Mononuclear cell (primary cell): ENCODE results near the gene HUS1. TPM values are rescaled to one million over a fixed set of nuclear protein-coding genes. Genes with fewer than 3 reads are reported as not detected.
"Not testable (repeated sequence)": the region's sequence is repeated elsewhere in the genome, so short reads cannot be mapped to it uniquely, and the experiment has no call there.

Source experiments
- H3K27me3 ChIP-seq: 2 replicates; pipeline ENCODE4 v1.6.0; 2011; ENCODE audit warnings: low read length, control low read depth; ENCODE audit not compliant: insufficient read depth
- H3K4me1 ChIP-seq: 2 replicates; pipeline ENCODE4 v1.5.1; 2011; ENCODE audit warnings: mild to moderate bottlenecking, low read length, control low read depth; ENCODE audit not compliant: insufficient read depth
- H3K4me3 ChIP-seq: 2 replicates; pipeline ENCODE4 v1.5.1; 2011; ENCODE audit warnings: mild to moderate bottlenecking, low read length, moderate library complexity
- H3K9me3 ChIP-seq: 2 replicates; pipeline ENCODE4 v1.5.1; 2011; ENCODE audit warnings: low read depth, mild to moderate bottlenecking, control low read depth, low read length
- total RNA-seq: library from RNA; depleted of rRNA; stranded (reverse); fragments of >200 nt; gene quantifications from one replicate; pipeline ENCODE4 v1.2.3, GENCODE V29; 2012

Gene HUS1
- total RNA-seq, 1 donor, result 45.7 TPM

DNA sequence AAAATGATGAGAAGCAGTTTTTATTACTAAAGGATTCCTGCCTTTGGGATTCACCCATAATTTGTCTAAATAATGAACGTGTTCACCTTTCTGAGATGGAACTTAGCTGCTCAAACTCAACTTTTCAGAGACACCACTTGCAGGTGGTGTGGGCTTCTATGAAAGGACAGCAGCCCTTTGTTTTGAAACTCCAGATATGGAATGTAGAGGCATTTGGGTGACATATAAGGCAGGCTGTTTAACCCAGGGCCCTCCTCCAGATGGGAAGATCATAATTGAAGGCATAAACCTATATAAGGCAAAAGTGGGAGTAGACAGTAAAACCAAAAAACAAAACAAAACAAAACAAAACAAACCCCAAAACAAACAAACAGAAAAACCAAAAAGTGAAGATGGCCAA is 11.9 kb upstream of the HUS1 start:
- Histone ChIP-seq H3K4me3 (no peak overlapping the region), H3K27me3 (no peaks in the 10 kb centered on the region), H3K9me3 (no peaks in the 10 kb centered on the region), H3K4me1 (peaks cover 13% of the 10 kb centered on the region)

DNA sequence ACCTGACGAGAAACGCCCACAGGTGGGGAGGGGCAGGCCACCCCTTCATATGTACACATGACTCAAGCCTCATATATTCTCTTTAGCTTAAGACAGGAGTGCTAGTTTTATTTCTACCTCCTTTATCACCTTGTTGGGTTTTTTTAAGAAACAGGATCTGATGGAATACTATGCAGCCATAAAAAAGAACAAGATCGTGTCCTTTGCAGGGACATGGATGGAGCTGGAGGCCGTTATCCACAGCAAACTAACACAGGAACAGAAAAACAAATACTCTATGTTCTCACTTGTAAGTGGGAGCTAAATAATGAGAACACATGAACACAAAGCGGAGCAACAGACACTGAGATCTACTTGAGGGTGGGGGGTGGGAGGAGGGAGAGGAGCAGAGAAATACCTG is 11.2 kb upstream of the HUS1 start:
- Histone ChIP-seq H3K4me3 (no peak overlapping the region), H3K4me1 (peaks cover 13% of the 10 kb centered on the region), H3K9me3 (no peaks in the 10 kb centered on the region), H3K27me3 (no peaks in the 10 kb centered on the region)

DNA sequence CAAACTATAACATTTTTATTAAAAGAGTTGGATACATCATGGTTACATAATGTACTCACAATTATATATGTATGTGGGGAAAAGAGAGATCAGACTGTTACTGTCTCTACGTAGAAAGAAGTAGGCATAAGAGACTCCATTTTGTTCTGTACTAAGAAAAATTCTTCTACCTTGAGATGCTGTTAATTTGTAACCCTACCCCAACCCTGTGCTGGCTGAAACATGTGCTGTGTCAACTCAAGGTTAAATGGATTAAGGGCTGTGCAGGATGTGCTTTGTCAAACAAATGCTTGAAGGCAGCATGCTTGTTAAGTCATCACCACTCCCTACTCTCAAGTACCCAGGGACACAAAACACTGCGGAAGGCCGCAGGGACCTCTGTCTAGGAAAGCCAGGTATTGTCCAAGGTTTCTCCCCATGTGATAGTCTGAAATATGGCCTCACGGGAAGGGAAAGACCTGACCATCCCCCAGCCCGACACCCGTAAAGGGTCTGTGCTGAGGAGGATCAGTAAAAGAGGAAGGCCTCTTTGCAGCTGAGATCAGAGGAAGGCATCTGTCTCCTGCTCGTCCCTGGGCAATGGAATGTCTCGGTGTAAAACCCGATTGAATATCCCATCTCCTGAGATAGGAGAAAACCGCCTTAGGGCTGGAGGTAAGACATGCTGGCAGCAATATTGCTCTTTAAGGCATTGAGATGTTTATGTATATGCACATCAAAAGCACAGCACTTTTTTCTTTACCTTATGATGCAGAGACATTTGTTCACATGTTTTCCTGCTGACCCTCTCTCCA is 10.4 kb upstream of the HUS1 start:
- not testable (repeated sequence) for H3K4me3 ChIP-seq, H3K9me3 ChIP-seq, H3K27me3 ChIP-seq
- peaks cover 13% of the 10 kb centered on the region for H3K4me1 ChIP-seq

DNA sequence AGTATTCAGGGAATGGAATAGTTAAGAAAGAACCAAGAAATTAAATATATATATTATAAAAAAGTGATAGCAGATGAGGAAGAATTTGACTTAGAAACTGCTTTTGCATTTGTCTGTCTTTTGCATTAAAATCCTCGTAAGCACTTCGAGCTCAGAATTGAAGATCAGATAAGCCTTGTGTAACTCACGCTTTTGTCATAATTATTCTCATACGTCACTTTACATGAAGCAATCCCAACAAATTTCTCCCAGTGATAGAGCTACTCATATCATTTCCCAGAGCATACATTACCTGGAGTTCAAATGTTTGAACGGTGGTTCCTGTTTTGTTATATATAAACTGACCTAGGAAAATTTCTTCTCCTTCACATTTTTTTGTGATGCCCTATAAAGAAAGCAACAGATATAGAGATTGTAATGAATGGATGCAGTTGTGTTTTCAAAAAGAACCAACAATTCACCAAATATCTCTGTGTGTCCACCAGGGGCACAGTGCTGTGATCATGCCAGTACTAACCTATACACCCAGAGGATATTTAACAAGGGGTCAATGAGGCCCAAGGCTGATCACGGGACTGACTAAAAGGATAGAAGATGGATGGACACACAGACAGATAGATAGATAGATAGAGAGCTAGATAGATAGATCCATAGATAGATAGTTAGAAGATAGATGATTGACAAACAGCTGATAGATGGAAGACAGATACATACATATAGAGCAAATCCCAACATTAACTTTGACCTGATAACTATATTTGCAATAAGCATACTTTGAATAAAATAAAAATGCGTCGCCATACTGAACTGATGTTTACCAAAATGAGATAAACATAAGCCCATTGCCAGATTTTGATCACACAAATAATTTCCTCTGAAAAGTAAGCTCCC is 9.3 kb upstream of the HUS1 start:
- H3K27me3 ChIP-seq, result no peaks in the 10 kb centered on the region
- H3K4me3 ChIP-seq, result no peak overlapping the region
- H3K4me1 ChIP-seq, result peaks cover 13% of the 10 kb centered on the region
- no peaks in the 10 kb centered on the region for H3K9me3 ChIP-seq

DNA sequence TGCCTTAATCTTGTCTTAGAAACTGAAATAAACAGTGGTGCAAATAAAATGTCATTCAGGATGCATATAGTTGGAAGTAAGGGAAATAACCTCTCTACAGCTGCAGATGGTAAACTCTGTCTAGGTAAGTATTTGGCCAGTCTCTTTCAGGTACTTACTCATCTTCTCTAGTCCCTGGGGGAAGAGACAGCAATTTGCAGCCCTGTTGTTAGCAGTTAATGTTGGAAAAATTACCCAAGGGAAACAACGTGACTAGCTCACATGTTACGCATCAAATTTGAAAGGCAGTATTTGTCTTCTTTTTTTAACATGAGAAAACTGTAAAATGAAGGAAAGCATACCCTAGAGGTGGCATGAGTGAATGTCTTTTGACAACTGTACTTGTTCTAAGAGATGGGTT is 3.2 kb upstream of the HUS1 start:
- no peak overlapping the region for H3K4me3 ChIP-seq
- H3K4me1 ChIP-seq, result peaks cover 14% of the 10 kb centered on the region
- no peaks in the 10 kb centered on the region for H3K9me3 ChIP-seq
- H3K27me3 ChIP-seq, result no peaks in the 10 kb centered on the region

DNA sequence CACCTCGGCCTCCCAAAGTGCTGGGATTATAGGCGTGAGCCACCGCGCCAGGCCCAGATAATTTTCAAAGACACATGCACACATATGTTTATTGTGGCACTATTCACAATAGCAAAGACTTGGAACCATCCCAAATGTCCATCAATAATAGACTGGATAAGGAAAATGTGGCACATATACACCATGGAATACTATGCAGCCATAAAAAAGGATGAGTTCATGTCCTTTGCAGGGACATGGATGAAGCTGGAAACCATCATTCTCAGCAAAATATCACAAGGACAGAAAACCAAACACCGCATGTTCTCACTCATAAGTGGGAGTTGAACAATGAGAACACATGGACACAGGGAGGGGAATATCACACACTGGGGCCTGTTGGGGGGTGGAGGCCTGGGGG is 1.2 kb upstream of the HUS1 start:
- H3K4me1 ChIP-seq, result peaks cover 14% of the 10 kb centered on the region

DNA sequence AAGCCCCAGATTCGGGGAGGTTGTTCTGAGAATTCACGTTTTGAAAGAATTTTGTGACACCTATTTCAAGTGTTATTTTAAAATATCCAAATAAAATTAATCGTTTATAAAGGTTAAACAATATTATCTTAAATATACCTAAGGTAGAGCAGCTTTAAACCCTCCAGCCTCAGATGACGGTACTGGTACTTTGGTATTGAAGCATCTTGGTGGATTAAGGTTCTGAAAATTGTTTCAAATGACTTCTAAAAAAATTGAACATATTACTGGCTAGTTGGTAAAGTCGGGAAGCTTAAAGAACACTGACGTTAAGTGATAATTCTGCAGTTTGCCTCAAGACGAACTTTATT is 392 bp upstream of the HUS1 start:
- Histone ChIP-seq H3K27me3 (no peaks in the 10 kb centered on the region), H3K4me3 (peak overlapping the region; percentile 65), H3K9me3 (no peaks in the 10 kb centered on the region), H3K4me1 (peaks cover 14% of the 10 kb centered on the region)

More for the DNA sequence above, 1.2 kb upstream of the HUS1 start:
- not testable (repeated sequence) for H3K4me3 ChIP-seq, H3K9me3 ChIP-seq, H3K27me3 ChIP-seq

DNA sequence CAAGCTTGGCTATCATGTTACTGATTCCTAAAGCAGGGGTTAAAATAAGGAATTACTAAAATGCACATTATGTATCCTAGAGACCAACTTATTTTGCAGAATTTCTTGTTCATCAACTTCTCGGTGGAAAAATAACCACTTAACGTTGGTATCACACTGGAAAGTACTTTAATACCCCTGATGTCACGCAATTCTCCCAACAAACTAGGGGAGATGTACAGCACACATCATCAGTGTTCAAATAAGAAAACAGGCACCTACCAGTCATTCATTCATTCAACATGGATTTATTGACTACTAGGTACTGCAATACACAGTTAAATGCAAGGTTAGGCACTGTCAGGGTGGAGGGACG is 648 bp downstream of the HUS1 start:
- peak overlapping the region; percentile 65 for H3K4me3 ChIP-seq

DNA sequence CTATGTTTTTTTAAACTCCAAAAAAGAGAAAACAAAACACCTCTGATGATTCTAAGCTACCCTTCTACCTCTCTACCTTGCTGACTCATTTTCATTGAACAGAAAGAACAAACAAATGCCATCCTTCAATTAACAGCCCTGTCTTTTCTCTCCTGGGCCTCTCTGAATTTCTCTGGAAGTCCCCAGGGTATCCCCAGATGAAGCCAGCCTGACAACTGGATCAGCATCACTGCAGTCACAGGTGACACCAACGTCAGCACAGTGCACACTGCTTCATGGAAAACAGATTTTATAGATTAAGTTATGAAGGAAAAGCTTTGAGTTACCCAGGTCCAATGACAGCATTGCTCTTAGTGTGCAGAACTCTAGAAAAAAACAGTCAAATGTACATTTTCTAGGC is 5.7 kb downstream of the HUS1 start:
- Histone ChIP-seq H3K27me3 (no peaks in the 10 kb centered on the region), H3K9me3 (no peaks in the 10 kb centered on the region), H3K4me1 (peaks cover 26% of the 10 kb centered on the region), H3K4me3 (no peak overlapping the region)

More for the DNA sequence above, 648 bp downstream of the HUS1 start:
- Histone ChIP-seq H3K27me3 (no peaks in the 10 kb centered on the region), H3K4me1 (peaks cover 14% of the 10 kb centered on the region), H3K9me3 (no peaks in the 10 kb centered on the region)

DNA sequence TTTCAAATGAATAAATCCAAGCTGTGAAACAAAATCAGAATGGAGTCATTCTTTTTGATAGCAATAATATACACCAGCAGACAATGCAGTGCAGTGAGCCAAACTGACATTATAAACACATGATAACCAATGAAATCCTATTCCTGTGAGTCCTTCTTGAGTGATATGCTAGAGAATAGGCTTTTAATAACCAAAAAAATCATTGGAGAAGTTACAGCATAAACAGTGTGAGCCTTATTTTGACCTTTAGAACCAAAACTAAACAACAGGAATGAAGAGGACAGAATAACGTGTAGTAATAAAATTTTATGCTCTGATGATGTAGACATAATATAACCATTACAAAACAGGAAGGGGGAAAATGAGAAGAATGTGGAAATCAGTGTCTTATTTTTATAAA is 8.7 kb downstream of the HUS1 start:
- Histone ChIP-seq H3K4me1 (peaks cover 19% of the 10 kb centered on the region), H3K27me3 (no peaks in the 10 kb centered on the region), H3K4me3 (no peak overlapping the region), H3K9me3 (no peaks in the 10 kb centered on the region)

DNA sequence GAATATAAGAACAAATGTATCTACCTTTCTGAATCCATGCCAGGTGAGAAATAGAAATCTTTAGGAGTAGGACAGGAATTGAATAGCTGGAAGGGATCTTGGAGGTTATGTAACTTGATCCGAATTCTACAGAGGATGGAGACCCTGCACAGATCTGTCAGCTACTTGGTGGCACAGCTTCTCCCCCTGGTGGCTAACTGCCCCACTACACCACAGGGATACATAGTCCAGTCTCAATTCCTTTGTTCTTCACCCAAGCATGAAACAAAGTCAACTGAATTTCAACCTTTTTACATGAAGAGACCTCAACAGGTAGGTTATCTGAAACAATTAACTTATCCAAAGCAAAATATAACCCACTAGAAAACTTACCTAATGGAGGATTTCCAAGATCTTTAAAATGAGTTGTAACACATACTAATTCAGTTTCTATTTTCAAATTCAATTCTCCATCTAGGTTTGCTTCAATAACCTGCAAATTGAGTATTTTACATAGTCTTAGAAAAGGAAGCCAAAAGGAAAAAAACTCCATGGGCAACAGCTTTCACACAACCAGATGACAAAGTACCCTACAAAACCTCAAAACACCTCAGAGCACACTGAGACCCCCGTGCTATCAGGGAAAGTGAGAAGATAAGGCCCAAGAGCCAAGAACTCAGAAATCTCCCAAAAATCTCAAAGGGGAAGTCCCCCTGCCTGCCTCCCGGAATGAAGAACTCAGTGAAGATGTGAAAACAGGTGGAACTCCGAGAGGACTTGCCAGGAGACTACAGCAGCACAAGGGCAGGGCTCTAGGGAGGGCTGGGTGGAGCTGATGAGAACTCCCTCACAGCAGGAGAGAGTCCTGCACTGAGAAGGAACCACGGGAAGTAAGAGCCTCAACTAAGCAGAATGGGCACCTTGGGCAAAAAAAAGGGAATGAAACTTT is 10.3 kb downstream of the HUS1 start:
- no peak overlapping the region for H3K4me3 ChIP-seq
- H3K9me3 ChIP-seq, result no peaks in the 10 kb centered on the region
- H3K27me3 ChIP-seq, result no peaks in the 10 kb centered on the region
- peaks cover 19% of the 10 kb centered on the region for H3K4me1 ChIP-seq

DNA sequence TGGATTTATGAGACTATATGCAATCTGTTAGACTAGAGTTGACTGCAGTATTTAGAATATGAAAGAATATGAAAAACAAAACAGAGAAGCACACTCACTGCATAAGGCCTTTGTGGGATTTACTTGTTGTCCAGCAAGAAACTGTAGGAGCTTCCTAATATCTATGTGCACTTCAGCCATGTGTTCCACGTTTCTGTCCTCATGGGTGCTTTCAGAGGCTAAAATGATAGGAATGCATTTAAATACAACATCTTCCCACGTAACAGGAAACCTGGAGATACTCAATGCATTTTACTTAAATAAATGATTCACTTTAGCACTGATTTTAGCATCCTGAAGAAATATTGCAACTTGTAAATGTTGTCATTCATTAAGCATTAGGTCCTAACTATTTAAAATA is 11.7 kb downstream of the HUS1 start:
- Histone ChIP-seq H3K4me1 (peaks cover 19% of the 10 kb centered on the region), H3K9me3 (no peaks in the 10 kb centered on the region), H3K4me3 (no peak overlapping the region), H3K27me3 (no peaks in the 10 kb centered on the region)

DNA sequence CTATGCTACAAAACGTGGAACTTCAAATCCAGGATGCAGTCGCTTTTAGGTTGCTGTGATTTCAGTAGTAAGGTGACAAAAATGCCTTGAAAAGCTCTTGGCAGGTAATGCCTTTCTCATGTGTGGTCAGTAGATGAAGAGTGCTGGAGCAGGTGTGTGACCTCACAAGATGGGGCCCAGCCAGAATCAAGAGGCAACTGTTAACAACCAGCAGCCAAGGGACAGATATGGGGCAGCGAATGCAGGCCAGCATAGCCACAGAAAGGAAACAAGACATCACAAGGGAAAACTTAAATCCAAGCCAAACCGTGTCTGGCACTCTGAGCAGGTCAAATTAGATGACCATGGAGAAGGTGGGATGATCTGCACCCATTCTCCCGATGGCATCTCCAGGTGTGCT is 12.3 kb downstream of the HUS1 start:
- H3K27me3 ChIP-seq, result no peaks in the 10 kb centered on the region
- H3K9me3 ChIP-seq, result no peaks in the 10 kb centered on the region
- no peak overlapping the region for H3K4me3 ChIP-seq
- H3K4me1 ChIP-seq, result peaks cover 19% of the 10 kb centered on the region

DNA sequence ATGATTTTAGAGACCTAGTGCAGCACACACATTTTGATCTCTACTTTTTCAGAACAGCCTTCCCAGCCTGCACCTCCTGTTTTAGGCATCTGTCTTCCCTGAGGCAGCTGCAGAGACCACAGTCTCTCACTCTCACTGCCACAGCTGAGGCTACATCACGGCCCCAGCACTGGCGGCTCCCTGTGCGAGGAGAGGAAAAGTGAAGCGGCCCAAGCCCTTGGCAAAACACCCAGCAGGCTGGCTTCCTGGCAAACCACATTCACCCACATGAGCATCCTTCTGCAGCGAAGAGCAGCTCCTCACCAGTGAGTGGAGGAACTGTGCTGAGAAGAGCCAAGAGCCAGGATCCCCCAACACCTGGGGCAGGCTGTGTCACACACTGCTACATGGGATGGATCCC is 14.0 kb downstream of the HUS1 start:
- H3K27me3 ChIP-seq, result no peaks in the 10 kb centered on the region
- no peak overlapping the region for H3K4me3 ChIP-seq
- H3K9me3 ChIP-seq, result no peaks in the 10 kb centered on the region
- H3K4me1 ChIP-seq, result peaks cover 8% of the 10 kb centered on the region

DNA sequence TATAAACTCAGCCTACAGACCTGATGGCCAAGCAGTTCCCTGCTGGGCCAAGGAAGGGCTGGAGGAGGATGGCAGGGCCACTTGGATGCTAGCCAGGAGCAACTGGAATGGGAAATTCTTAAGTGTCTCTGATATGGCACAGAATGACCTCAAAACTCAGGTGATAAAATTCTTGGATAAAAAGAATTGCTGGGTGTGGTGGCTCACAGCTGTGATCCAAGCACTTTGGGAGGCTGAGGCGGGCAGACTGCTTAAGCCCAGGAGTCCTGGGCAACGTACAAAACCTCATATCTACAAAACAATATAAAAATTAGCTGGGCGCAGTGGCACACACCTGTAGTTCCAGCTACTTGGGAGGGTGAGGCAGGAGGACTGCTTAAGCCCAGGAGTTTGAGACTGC is 17.2 kb downstream of the HUS1 start:
- Histone ChIP-seq H3K9me3 (no peaks in the 10 kb centered on the region), H3K27me3 (no peaks in the 10 kb centered on the region), H3K4me1 (no peaks in the 10 kb centered on the region), H3K4me3 (no peak overlapping the region)
